HEK293 (cell line): ENCODE results near the gene VARS1.

Experiments
- ELK4 ChIP-seq: IDR thresholded peaks from 2 replicates; pipeline ENCODE4 v1.6.1; 2011; ENCODE audit warnings: mild to moderate bottlenecking, low read depth, low read length, borderline replicate concordance
- HOXC10 ChIP-seq: sonication (generic); formaldehyde crosslinking; IDR thresholded peaks from 2 replicates; pipeline ENCODE4 v1.8.1; 2023; ENCODE audit warnings: mild to moderate bottlenecking, missing genetic modification reagents
- KLF7 ChIP-seq: fragments of 450-650 bp; formaldehyde crosslinking; IDR thresholded peaks from 2 replicates; pipeline ENCODE4 v1.5.1; 2016; ENCODE audit warnings: missing biosample characterization, missing genetic modification characterization, borderline replicate concordance
- PRDM1 ChIP-seq: fragments of 450-650 bp; formaldehyde crosslinking; IDR thresholded peaks from 2 replicates; pipeline ENCODE4; 2016; ENCODE audit warnings: missing biosample characterization, missing genetic modification characterization
- SETDB1 ChIP-seq: IDR thresholded peaks from one replicate; pipeline ENCODE4 v1.6.1; 2017; ENCODE audit warnings: mild to moderate bottlenecking, low read length, moderate library complexity, mixed read lengths; ENCODE audit not compliant: insufficient read length
- YY1 ChIP-seq: fragments of 450-650 bp; formaldehyde crosslinking; IDR thresholded peaks from 2 replicates; pipeline ENCODE4 v1.5.1; 2018; ENCODE audit warnings: missing biosample characterization, missing genetic modification characterization
- ZBTB6 ChIP-seq: fragments of 450-650 bp; formaldehyde crosslinking; IDR thresholded peaks from 2 replicates; pipeline ENCODE4 v1.5.1; 2017; ENCODE audit warnings: missing biosample characterization, missing genetic modification characterization
- ZBTB8A ChIP-seq: fragments of 450-650 bp; formaldehyde crosslinking; IDR thresholded peaks from 2 replicates; pipeline ENCODE4 v1.5.1; 2016; ENCODE audit warnings: missing biosample characterization, missing genetic modification characterization
- ZFP3 ChIP-seq: fragments of 450-650 bp; formaldehyde crosslinking; IDR thresholded peaks from 2 replicates; pipeline ENCODE4 v1.5.1; 2016; ENCODE audit warnings: low read depth, missing biosample characterization, missing genetic modification characterization
- ZIC2 ChIP-seq: fragments of 450-650 bp; formaldehyde crosslinking; IDR thresholded peaks from 2 replicates; pipeline ENCODE4 v1.5.1; 2016; ENCODE audit warnings: missing biosample characterization, missing genetic modification characterization
- ZNF202 ChIP-seq: fragments of 450-650 bp; formaldehyde crosslinking; IDR thresholded peaks from 2 replicates; pipeline ENCODE4 v1.5.1; 2016; ENCODE audit warnings: missing biosample characterization, missing genetic modification characterization, borderline replicate concordance
- ZNF221 ChIP-seq: fragments of 450-650 bp; formaldehyde crosslinking; IDR thresholded peaks from 2 replicates; pipeline ENCODE4 v1.5.1; 2017; ENCODE audit warnings: missing biosample characterization, missing genetic modification characterization, borderline replicate concordance
- ZNF223 ChIP-seq: fragments of 450-650 bp; formaldehyde crosslinking; IDR thresholded peaks from 2 replicates; pipeline ENCODE4 v1.5.1; 2016; ENCODE audit warnings: missing biosample characterization, missing genetic modification characterization
- ZNF266 ChIP-seq: fragments of 450-650 bp; formaldehyde crosslinking; IDR thresholded peaks from 2 replicates; pipeline ENCODE4 v1.5.1; 2016; ENCODE audit warnings: missing biosample characterization, missing genetic modification characterization, low read depth
- ZNF324 ChIP-seq: fragments of 450-650 bp; formaldehyde crosslinking; IDR thresholded peaks from 2 replicates; pipeline ENCODE4 v1.5.1; 2016; ENCODE audit warnings: missing biosample characterization, missing genetic modification characterization
- ZNF335 ChIP-seq: fragments of 450-650 bp; formaldehyde crosslinking; conservative IDR thresholded peaks from 2 replicates; pipeline ENCODE4 v1.5.1; 2016; ENCODE audit warnings: missing biosample characterization, missing genetic modification characterization
- ZNF341 ChIP-seq: fragments of 450-650 bp; formaldehyde crosslinking; IDR thresholded peaks from 2 replicates; pipeline ENCODE4; 2016; ENCODE audit warnings: low read depth, missing biosample characterization, missing genetic modification characterization
- ZNF391 ChIP-seq: fragments of 450-650 bp; formaldehyde crosslinking; IDR thresholded peaks from 2 replicates; pipeline ENCODE4 v1.5.1; 2016; ENCODE audit warnings: low read depth, missing biosample characterization, missing genetic modification characterization, borderline replicate concordance
- ZNF558 ChIP-seq: fragments of 450-650 bp; formaldehyde crosslinking; IDR thresholded peaks from 2 replicates; pipeline ENCODE4 v1.5.1; 2016; ENCODE audit warnings: missing biosample characterization, missing genetic modification characterization
- ZNF560 ChIP-seq: fragments of 450-650 bp; formaldehyde crosslinking; IDR thresholded peaks from 2 replicates; pipeline ENCODE4 v1.5.1; 2017; ENCODE audit warnings: missing biosample characterization, missing genetic modification characterization, borderline replicate concordance
- ZNF561 ChIP-seq: fragments of 450-650 bp; IDR thresholded peaks from 2 replicates; pipeline ENCODE4 v1.5.1; 2018; ENCODE audit warnings: missing biosample characterization, missing genetic modification characterization, borderline replicate concordance
- ZNF571 ChIP-seq: fragments of 450-650 bp; formaldehyde crosslinking; IDR thresholded peaks from 2 replicates; pipeline ENCODE4 v1.5.0; 2017; ENCODE audit warnings: missing biosample characterization, missing genetic modification characterization
- ZNF585B ChIP-seq: fragments of 450-650 bp; formaldehyde crosslinking; IDR thresholded peaks from 2 replicates; pipeline ENCODE4 v1.5.1; 2016; ENCODE audit warnings: missing biosample characterization, missing genetic modification characterization
- ZNF596 ChIP-seq: fragments of 450-650 bp; IDR thresholded peaks from 2 replicates; pipeline ENCODE4 v1.5.0; 2018; ENCODE audit warnings: missing biosample characterization, mild to moderate bottlenecking, missing genetic modification characterization, moderate library complexity
- ZNF677 ChIP-seq: fragments of 450-650 bp; IDR thresholded peaks from 2 replicates; pipeline ENCODE4 v1.5.0; 2018; ENCODE audit warnings: missing biosample characterization, mild to moderate bottlenecking, missing genetic modification characterization, moderate library complexity
- TF ChIP-seq, protein P1 (sequence below): fragments of 450-650 bp; formaldehyde crosslinking; optimal IDR thresholded peaks from 2 replicates; pipeline ENCODE3; 2016; ENCODE audit warnings: missing biosample characterization, mild to moderate bottlenecking, missing genetic modification characterization
- TF ChIP-seq, protein P2 (sequence below): fragments of 450-650 bp; IDR thresholded peaks from 2 replicates; pipeline ENCODE4 v1.5.1; 2018; ENCODE audit warnings: missing biosample characterization, missing genetic modification characterization
- TF ChIP-seq, protein P3 (sequence below): fragments of 450-650 bp; formaldehyde crosslinking; IDR thresholded peaks from 2 replicates; pipeline ENCODE4 v1.5.1; 2016; ENCODE audit warnings: missing biosample characterization, missing genetic modification characterization
- TF ChIP-seq, protein P4 (sequence below): fragments of 450-650 bp; formaldehyde crosslinking; IDR thresholded peaks from 2 replicates; pipeline ENCODE4 v1.5.1; 2016; ENCODE audit warnings: missing biosample characterization, missing genetic modification characterization, borderline replicate concordance

The VARS1 gene

DNA sequence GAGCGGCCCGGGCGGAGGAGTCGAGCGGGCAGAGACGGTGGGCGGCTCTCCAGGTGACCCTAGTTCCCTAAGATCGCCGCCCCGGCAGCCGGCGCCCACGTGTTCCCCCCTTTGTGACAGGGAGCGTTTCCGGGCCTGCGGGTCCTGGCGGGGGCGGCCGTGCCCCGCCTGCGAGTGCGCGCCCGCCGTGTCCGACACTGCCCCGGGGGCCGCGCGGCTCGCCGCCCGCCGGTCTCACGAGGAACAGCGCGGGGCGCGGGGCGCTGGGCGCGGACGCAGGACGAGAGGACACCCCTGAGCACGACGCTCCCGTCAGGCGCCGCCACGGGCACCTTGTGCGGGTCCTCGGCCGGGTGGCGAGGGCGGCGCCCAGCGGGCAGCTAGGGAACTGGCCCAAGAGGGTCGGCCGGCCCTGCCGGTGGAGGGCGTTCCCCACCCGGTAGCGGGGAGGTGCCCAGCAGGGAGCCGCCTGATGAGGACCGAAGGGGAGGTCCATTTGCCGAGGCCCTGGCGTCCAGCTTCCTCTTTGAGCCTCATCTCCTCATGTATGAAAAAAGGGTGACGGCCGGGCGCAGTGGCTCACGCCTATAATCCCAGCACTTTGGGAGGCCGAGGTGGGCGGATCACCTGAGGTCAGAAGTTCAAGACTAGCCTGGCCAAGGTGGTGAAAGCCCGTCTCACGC, at the start of gene VARS1 (continued):
- TF ChIP-seq ZNF561: 0 out of 2 replicates have a peak, but pooled peaks have one; percentile 59
- peak; percentile 64 for TF ChIP-seq ZNF341 (tag by site-specific recombination)
- TF ChIP-seq, protein P1, sequence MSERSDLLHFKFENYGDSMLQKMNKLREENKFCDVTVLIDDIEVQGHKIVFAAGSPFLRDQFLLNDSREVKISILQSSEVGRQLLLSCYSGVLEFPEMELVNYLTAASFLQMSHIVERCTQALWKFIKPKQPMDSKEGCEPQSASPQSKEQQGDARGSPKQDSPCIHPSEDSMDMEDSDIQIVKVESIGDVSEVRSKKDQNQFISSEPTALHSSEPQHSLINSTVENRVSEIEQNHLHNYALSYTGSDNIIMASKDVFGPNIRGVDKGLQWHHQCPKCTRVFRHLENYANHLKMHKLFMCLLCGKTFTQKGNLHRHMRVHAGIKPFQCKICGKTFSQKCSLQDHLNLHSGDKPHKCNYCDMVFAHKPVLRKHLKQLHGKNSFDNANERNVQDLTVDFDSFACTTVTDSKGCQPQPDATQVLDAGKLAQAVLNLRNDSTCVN (tag by site-specific recombination): peak; percentile 90
- peak; percentile 62; the same call in 1 of the 2 replicates for TF ChIP-seq ZNF324 (tag by site-specific recombination)
- TF ChIP-seq ZNF335 (tag by site-specific recombination): peak; percentile 95
- no peak for TF ChIP-seq HOXC10 (CRISPR knock-in tag)
- peak; percentile 68; the same call in 1 of the 2 replicates for TF ChIP-seq ZNF221 (tag by site-specific recombination)
- peak; percentile 16; the same call in 1 of the 2 replicates for TF ChIP-seq ZBTB6
- TF ChIP-seq PRDM1 (tag by site-specific recombination): no peak
- TF ChIP-seq SETDB1: no peak
- no peak for TF ChIP-seq ZNF571 (tag by site-specific recombination)
- TF ChIP-seq, protein P2, sequence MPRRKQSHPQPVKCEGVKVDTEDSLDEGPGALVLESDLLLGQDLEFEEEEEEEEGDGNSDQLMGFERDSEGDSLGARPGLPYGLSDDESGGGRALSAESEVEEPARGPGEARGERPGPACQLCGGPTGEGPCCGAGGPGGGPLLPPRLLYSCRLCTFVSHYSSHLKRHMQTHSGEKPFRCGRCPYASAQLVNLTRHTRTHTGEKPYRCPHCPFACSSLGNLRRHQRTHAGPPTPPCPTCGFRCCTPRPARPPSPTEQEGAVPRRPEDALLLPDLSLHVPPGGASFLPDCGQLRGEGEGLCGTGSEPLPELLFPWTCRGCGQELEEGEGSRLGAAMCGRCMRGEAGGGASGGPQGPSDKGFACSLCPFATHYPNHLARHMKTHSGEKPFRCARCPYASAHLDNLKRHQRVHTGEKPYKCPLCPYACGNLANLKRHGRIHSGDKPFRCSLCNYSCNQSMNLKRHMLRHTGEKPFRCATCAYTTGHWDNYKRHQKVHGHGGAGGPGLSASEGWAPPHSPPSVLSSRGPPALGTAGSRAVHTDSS (tag by site-specific recombination): peak; percentile 14; the same call in 1 of the 2 replicates
- peak; percentile 71; the same call in 1 of the 2 replicates for TF ChIP-seq ELK4
- TF ChIP-seq YY1 (tag by site-specific recombination): peak; percentile 42
- no peak for TF ChIP-seq ZNF585B (tag by site-specific recombination)
- TF ChIP-seq ZNF223 (tag by site-specific recombination): no peak
- TF ChIP-seq KLF7 (tag by site-specific recombination): peak; percentile 85
- peak; percentile 75 for TF ChIP-seq ZNF677 (tag by site-specific recombination)
- peak; percentile 33; the same call in 1 of the 2 replicates for TF ChIP-seq ZNF391 (tag by site-specific recombination)
- TF ChIP-seq ZFP3 (tag by site-specific recombination): no peak
- no peak for TF ChIP-seq ZNF202 (tag by site-specific recombination)
- no peak for TF ChIP-seq ZNF266
- peak; percentile 81 for TF ChIP-seq ZIC2
- TF ChIP-seq ZBTB8A: peak; percentile 89; the same call in 1 of the 2 replicates
- TF ChIP-seq, protein P3, sequence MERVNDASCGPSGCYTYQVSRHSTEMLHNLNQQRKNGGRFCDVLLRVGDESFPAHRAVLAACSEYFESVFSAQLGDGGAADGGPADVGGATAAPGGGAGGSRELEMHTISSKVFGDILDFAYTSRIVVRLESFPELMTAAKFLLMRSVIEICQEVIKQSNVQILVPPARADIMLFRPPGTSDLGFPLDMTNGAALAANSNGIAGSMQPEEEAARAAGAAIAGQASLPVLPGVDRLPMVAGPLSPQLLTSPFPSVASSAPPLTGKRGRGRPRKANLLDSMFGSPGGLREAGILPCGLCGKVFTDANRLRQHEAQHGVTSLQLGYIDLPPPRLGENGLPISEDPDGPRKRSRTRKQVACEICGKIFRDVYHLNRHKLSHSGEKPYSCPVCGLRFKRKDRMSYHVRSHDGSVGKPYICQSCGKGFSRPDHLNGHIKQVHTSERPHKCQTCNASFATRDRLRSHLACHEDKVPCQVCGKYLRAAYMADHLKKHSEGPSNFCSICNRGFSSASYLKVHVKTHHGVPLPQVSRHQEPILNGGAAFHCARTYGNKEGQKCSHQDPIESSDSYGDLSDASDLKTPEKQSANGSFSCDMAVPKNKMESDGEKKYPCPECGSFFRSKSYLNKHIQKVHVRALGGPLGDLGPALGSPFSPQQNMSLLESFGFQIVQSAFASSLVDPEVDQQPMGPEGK (tag by site-specific recombination): peak; percentile 81
- TF ChIP-seq, protein P4, sequence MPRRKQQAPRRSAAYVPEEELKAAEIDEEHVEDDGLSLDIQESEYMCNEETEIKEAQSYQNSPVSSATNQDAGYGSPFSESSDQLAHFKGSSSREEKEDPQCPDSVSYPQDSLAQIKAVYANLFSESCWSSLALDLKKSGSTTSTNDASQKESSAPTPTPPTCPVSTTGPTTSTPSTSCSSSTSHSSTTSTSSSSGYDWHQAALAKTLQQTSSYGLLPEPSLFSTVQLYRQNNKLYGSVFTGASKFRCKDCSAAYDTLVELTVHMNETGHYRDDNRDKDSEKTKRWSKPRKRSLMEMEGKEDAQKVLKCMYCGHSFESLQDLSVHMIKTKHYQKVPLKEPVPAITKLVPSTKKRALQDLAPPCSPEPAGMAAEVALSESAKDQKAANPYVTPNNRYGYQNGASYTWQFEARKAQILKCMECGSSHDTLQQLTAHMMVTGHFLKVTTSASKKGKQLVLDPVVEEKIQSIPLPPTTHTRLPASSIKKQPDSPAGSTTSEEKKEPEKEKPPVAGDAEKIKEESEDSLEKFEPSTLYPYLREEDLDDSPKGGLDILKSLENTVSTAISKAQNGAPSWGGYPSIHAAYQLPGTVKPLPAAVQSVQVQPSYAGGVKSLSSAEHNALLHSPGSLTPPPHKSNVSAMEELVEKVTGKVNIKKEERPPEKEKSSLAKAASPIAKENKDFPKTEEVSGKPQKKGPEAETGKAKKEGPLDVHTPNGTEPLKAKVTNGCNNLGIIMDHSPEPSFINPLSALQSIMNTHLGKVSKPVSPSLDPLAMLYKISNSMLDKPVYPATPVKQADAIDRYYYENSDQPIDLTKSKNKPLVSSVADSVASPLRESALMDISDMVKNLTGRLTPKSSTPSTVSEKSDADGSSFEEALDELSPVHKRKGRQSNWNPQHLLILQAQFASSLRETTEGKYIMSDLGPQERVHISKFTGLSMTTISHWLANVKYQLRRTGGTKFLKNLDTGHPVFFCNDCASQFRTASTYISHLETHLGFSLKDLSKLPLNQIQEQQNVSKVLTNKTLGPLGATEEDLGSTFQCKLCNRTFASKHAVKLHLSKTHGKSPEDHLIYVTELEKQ (tag by site-specific recombination): no peak
- TF ChIP-seq ZNF558 (tag by site-specific recombination): no peak
- peak; percentile 54; the same call in 1 of the 2 replicates for TF ChIP-seq ZNF596 (tag by site-specific recombination)
- TF ChIP-seq ZNF560 (tag by site-specific recombination): no peak
